Neural crest cell (in vitro differentiated cells): ENCODE results near the gene RRP15. TPM values are rescaled to one million over a fixed set of nuclear protein-coding genes. Genes with fewer than 3 reads are reported as not detected.

Experiments
- DNase-seq: peaks from one replicate; pipeline ENCODE4 v3.0.0; 2021; ENCODE audit warnings: low read depth, mixed read lengths, low spot score
- H3K27ac Mint-ChIP-seq: one replicate; pipeline ENCODE4 v1.8.0; 2021; ENCODE audit warnings: mild to moderate bottlenecking, mixed read lengths; ENCODE audit not compliant: unreplicated experiment
- H3K27me3 Mint-ChIP-seq: 2 replicates; pipeline ENCODE4 v1.8.0; 2021; ENCODE audit warnings: low read depth, mild to moderate bottlenecking, mixed read lengths
- H3K36me3 Mint-ChIP-seq: 2 replicates; pipeline ENCODE4 v1.8.0; 2021; ENCODE audit warnings: low read depth, mild to moderate bottlenecking, mixed read lengths
- H3K4me1 Mint-ChIP-seq: 2 replicates; pipeline ENCODE4 v1.8.0; 2021; ENCODE audit warnings: mixed read lengths
- H3K4me3 Mint-ChIP-seq: one replicate; pipeline ENCODE4 v1.8.0; 2021; ENCODE audit warnings: mild to moderate bottlenecking, mixed read lengths
- H3K9me3 Mint-ChIP-seq: 2 replicates; pipeline ENCODE4 v1.8.0; 2021; ENCODE audit warnings: mixed read lengths
- total RNA-seq: library from RNA; stranded (reverse); gene quantifications from 2 replicates; pipeline ENCODE4 v1.2.1, GENCODE V29; 2021
- TF ChIP-seq, protein P1 (sequence below): fragments of 200-600 bp; sonication (generic); conservative IDR thresholded peaks from 2 replicates; pipeline ENCODE4 v1.5.0; 2021; ENCODE audit warnings: antibody characterized with exemption, mild to moderate bottlenecking

RRP15 gene
- total RNA-seq, 1 donor from 2014 or later = 34.9 TPM

DNA sequence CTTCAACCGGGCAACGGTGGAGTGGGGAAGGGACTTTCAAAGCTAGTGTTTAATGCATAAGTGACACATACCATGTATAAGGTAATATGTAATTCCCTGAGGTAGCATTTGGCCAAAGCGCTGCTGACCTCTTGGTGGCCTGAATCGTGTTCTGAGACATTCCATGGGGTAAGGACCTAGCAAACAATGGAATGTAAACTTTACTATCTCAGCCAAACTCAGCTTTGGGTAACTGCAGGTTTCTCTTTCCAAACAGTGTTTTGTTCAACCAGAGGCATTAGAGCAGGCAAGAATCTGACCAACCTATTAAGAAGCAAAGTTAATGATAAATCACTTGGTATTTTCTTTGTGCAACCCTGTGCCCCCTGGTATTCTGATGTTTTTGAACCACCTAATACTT is 82.0 kb downstream of the RRP15 start:
- no peak overlapping the region for H3K4me3 Mint-ChIP-seq
- DNase-seq = no peak
- H3K27me3 Mint-ChIP-seq = no peaks in the 10 kb centered on the region
- peaks cover 6% of the 10 kb centered on the region for H3K36me3 Mint-ChIP-seq
- H3K4me1 Mint-ChIP-seq = peaks cover 27% of the 10 kb centered on the region
- TF ChIP-seq, protein P1, sequence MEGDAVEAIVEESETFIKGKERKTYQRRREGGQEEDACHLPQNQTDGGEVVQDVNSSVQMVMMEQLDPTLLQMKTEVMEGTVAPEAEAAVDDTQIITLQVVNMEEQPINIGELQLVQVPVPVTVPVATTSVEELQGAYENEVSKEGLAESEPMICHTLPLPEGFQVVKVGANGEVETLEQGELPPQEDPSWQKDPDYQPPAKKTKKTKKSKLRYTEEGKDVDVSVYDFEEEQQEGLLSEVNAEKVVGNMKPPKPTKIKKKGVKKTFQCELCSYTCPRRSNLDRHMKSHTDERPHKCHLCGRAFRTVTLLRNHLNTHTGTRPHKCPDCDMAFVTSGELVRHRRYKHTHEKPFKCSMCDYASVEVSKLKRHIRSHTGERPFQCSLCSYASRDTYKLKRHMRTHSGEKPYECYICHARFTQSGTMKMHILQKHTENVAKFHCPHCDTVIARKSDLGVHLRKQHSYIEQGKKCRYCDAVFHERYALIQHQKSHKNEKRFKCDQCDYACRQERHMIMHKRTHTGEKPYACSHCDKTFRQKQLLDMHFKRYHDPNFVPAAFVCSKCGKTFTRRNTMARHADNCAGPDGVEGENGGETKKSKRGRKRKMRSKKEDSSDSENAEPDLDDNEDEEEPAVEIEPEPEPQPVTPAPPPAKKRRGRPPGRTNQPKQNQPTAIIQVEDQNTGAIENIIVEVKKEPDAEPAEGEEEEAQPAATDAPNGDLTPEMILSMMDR = no peak
- H3K27ac Mint-ChIP-seq = no peak overlapping the region
- no peaks in the 10 kb centered on the region for H3K9me3 Mint-ChIP-seq

DNA sequence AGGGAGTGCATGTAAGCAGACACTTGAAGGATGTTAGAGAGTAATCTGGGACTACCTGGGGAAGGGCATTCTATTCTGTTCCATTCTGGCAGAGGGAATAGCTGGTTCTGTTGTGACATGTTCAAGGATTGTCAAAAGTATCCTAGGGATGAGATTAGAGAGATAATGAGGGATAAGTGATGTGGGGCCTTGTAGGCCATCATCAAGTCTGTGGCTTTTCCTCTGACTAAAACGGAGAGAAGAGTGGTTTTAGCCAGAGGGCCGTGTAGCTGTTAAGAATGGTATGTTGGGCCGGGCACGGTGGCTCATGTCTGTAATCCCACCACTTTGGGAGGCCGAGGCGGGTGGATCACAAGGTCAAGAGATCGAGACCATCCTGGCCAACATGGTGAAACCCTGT is 83.6 kb downstream of the RRP15 start:
- Mint-ChIP-seq H3K4me3 (no peak overlapping the region), H3K4me1 (peaks cover 35% of the 10 kb centered on the region), H3K9me3 (no peaks in the 10 kb centered on the region), H3K36me3 (peaks cover 6% of the 10 kb centered on the region), H3K27ac (no peak overlapping the region), H3K27me3 (no peaks in the 10 kb centered on the region)
- DNase-seq = no peak
- TF ChIP-seq, protein P1 = no peak

DNA sequence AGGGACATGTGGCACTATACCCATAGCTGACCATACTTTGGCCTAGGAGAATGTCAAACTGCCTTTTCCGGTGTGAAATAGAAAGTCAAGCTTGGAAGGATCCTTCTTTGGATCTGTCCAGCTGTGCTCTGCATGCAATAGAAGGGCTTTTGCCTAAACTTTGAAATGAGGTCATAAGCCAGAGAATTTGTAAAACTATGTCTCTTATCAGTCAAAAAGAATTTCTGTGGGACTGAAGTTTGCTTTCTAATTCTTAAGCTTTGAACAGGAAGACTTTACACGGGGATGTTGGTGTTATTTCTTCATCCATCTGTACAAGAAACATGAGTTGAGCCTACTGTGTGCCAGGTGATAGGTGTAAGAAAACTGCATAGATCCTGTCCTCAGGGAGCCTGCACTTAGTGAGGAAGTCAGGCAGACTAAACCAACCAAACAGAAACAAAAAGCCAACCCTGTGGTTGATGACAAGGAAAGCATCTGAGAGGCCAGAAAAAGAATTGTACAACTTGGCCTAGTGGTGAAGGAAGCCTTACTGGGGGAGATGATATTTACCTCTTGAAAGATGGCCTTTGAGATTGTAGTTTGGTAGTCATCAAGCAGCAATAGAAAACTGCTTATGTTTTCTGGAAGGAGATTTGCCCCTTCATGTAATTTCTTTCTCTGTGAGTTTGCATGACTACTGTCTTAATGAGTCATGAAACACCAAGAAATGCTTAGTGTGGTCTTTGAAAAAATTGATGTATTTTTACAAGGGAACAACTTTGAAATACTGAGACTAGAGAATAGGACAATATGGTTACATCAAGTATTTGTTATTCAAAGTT is 84.8 kb downstream of the RRP15 start:
- H3K36me3 Mint-ChIP-seq = peaks cover 6% of the 10 kb centered on the region
- peak overlapping the region; percentile 85 for H3K27ac Mint-ChIP-seq
- H3K9me3 Mint-ChIP-seq = no peaks in the 10 kb centered on the region
- TF ChIP-seq, protein P1 = no peak
- H3K27me3 Mint-ChIP-seq = no peaks in the 10 kb centered on the region
- H3K4me1 Mint-ChIP-seq = peaks cover 42% of the 10 kb centered on the region
- no peak for DNase-seq
- H3K4me3 Mint-ChIP-seq = no peak overlapping the region

DNA sequence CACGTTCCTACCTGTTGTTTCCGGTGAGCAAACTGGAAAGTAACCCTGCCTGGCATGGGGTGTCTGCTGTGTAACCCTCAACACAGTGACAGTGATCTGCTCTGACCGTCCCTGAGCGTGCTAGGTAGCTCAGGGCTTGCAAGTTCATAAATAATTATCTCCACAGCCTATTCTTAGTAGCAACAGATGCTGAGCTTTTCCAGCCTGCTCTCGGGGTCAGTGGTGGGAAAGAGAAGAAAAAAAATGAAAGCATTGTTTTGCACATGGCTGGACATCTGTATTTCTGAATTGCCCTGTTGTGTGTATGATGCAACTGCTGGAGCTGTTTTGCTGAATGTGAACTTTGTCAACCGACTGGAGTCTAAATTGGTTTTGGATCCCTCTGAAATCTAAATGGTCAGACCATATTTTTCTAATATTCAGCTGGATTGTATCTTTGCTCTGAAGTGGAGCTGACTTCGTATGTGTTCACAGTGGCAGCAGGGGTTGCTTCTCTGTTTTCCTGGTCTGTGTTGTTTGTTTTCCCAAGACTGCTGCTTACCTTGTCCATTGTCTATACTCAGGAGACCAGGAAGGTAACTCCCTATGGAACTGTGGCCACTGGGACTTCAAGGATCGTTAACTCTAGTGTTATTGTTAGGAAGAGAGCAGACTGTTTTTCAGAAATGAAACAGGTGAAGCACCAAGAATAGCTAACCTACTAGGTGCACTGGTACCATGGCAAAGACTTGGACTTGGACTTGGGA is 87.0 kb downstream of the RRP15 start:
- Mint-ChIP-seq H3K36me3 (peaks cover 6% of the 10 kb centered on the region), H3K27me3 (no peaks in the 10 kb centered on the region), H3K4me3 (peak overlapping the region; percentile 9), H3K4me1 (peaks cover 45% of the 10 kb centered on the region), H3K27ac (peak overlapping the region; percentile 24), H3K9me3 (no peaks in the 10 kb centered on the region)
- DNase-seq = no peak
- TF ChIP-seq, protein P1 = no peak

DNA sequence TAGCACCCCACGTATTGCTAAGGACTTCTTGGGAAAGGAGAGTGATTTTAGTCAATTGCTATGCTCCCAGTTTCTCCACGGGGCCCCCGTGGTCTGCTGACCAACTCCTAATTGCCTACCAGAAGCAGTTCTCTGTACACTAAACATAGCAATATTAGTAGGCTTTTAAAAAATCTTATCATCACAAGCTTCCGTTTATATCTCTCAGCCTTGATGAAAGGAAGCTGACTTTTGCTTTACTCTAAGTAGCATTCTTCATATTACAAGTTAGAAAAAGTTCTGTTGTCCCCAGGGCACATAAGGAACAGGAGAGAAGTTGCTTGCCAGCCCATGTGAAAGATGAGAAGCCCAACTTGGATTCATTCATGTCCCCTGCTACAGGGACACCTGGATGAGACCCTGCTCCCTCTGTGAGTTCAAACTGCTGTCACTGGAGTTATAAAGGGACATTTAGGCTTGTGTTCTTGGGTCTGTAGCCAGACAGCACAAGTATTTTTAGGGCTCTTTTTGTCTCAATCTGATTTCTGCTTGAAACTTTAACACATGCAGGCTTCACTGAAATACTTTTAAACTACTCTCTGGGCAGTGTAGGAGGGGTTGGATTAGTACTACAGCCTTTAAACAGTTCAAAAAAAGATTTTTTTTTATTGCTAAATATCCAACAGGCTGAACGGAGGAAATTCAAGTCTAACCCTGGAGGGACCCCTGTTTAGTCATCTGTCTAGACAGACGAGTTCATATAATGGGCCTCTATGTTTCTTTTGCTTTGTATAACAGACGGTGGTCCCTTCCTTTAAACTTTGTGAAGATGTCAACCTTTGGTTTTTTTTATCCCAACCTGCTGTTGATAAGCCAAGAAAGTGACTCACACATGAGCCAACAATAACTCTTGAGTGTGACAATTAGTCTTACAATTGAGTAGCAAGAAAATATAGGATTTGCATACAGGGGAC is 89.6 kb downstream of the RRP15 start:
- Mint-ChIP-seq H3K27me3 (no peaks in the 10 kb centered on the region), H3K9me3 (no peaks in the 10 kb centered on the region), H3K27ac (no peak overlapping the region), H3K4me1 (peaks cover 43% of the 10 kb centered on the region), H3K36me3 (peaks cover under 1% of the 10 kb centered on the region), H3K4me3 (no peak overlapping the region)
- TF ChIP-seq, protein P1 = no peak
- DNase-seq = no peak
